Memory B cell (primary cell): ENCODE measurements around the gene IL1B.
A peak's percentile ranks its signal among the peaks of the same experiment; 100 is the strongest.
"Not testable (repeated sequence)": the region's sequence is repeated elsewhere in the genome, so short reads cannot be mapped to it uniquely, and the experiment has no call there.

ENCODE experiments used
- ATAC-seq: fragments of 150-1000 bp; cut with Tn5 transposase; 2 replicates; pipeline ENCODE4 v1.10.0; 2021; ENCODE audit warnings: low read depth, mild to moderate bottlenecking, moderate library complexity
- DNase-seq, 2 donors: peaks; one replicate each; pipeline ENCODE4 v3.0.0; 2022; ENCODE audit warnings: low spot score in 2 of 2
- H3K27ac Mint-ChIP-seq: one replicate; pipeline ENCODE4 v1.8.0; 2022; ENCODE audit warnings: mild to moderate bottlenecking, moderate library complexity, mixed read lengths
- H3K27me3 Mint-ChIP-seq: one replicate; pipeline ENCODE4 v1.8.0; 2022; ENCODE audit warnings: mixed read lengths
- H3K36me3 Mint-ChIP-seq: one replicate; pipeline ENCODE4 v1.8.0; 2022; ENCODE audit warnings: mild to moderate bottlenecking, mixed read lengths
- H3K4me1 Mint-ChIP-seq: one replicate; pipeline ENCODE4 v1.8.0; 2022; ENCODE audit warnings: mixed read lengths
- H3K4me3 Mint-ChIP-seq: one replicate; pipeline ENCODE4 v1.8.0; 2022; ENCODE audit warnings: mild to moderate bottlenecking, moderate library complexity, mixed read lengths
- H3K9me3 Mint-ChIP-seq: one replicate; pipeline ENCODE4 v1.8.0; 2022; ENCODE audit warnings: mixed read lengths

IL1B gene

GRCh38 chr2:112839407-112840067, 3.0 kb upstream of the IL1B start:
- DNase-seq (no peak), ATAC-seq (peak; percentile 46)
- H3K4me3 Mint-ChIP-seq: no peak overlapping the region
- no peaks in the 10 kb centered on the region for H3K9me3 Mint-ChIP-seq
- H3K27me3 Mint-ChIP-seq: no peaks in the 10 kb centered on the region
- H3K27ac Mint-ChIP-seq: no peak overlapping the region
- no peaks in the 10 kb centered on the region for H3K36me3 Mint-ChIP-seq
- H3K4me1 Mint-ChIP-seq: peaks cover 48% of the 10 kb centered on the region

DNA sequence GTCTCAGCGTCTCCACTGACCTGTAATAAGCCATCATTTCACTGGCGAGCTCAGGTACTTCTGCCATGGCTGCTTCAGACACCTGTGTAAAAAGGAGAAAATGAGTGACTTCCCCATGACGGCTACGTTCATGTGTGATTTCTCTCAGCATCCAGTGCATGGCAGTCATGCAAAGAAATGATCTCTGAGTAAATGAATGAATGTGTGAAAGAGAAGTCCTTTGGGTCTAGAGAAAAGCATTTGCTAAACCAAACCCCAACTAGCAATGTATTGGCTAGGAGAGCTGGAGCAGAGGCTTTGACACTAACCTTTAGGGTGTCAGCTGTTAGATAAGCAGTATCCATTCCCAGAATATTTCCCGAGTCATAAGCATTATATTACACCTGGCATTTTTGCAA, 417 bp downstream of the IL1B start:
- Mint-ChIP-seq H3K36me3 (peaks cover 1% of the 10 kb centered on the region), H3K27ac (peak overlapping the region; percentile 37), H3K4me3 (peak overlapping the region; percentile 7), H3K9me3 (no peaks in the 10 kb centered on the region), H3K27me3 (no peaks in the 10 kb centered on the region), H3K4me1 (peaks cover 39% of the 10 kb centered on the region)
- ATAC-seq (peak; percentile 25), DNase-seq (no peak)

DNA sequence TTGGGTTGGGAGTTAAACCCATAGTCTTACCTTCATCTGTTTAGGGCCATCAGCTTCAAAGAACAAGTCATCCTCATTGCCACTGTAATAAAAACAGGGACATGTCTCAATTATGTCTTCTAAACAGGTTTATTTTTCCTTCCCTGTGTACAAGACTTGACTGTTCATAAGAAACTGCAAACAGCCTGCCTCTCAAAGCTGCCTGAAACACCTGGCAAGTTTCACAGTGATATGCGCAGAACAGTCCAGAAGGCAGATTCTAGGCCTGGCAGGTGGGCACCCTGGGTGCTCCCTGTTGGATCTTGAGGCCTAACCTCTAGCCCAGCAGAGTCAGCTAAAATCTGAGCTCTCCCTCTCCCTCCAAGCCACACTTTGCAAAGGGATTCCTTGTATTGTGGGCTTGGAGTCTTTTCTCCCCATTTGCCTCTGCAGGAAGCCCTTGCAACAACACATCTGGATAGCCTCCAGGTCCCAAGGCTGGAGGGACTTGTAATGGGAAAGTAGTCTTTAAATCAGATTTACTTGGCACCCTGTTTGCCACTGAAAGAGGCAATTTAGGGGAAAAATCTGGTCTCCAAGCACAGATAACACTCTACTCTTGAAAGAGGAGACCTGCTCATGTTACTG, 930 bp downstream of the IL1B start:
- DNase-seq: no peak
- Mint-ChIP-seq H3K4me3 (no peak overlapping the region), H3K27ac (no peak overlapping the region), H3K4me1 (peaks cover 37% of the 10 kb centered on the region), H3K27me3 (no peaks in the 10 kb centered on the region), H3K36me3 (peaks cover 1% of the 10 kb centered on the region), H3K9me3 (no peaks in the 10 kb centered on the region)
- ATAC-seq: no peak

DNA sequence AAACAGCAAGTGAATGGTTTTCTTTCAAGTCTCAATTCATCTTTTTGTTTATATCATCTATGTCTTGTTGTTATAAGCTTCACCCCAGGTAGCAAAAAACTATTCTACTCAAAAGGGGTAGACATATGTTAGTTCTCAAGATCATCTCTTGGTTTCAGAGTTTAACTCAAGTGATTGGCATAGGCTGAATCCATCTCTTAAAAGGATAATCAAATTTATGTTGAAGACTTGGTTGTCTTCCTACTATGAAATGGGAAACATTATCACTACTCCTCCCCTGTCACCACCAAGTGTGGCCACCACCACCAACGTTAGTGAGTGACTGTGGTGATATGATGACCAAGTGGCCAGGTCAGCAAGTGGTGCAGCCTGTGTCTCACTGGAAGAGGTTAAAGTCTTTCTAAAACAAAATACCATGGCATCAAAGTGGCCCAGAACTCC, 1.5 kb downstream of the IL1B start:
- Mint-ChIP-seq H3K9me3 (no peaks in the 10 kb centered on the region), H3K36me3 (peaks cover 1% of the 10 kb centered on the region), H3K4me3 (no peak overlapping the region), H3K27me3 (no peaks in the 10 kb centered on the region), H3K4me1 (peaks cover 34% of the 10 kb centered on the region), H3K27ac (no peak overlapping the region)
- DNase-seq (no peak), ATAC-seq (no peak)

DNA sequence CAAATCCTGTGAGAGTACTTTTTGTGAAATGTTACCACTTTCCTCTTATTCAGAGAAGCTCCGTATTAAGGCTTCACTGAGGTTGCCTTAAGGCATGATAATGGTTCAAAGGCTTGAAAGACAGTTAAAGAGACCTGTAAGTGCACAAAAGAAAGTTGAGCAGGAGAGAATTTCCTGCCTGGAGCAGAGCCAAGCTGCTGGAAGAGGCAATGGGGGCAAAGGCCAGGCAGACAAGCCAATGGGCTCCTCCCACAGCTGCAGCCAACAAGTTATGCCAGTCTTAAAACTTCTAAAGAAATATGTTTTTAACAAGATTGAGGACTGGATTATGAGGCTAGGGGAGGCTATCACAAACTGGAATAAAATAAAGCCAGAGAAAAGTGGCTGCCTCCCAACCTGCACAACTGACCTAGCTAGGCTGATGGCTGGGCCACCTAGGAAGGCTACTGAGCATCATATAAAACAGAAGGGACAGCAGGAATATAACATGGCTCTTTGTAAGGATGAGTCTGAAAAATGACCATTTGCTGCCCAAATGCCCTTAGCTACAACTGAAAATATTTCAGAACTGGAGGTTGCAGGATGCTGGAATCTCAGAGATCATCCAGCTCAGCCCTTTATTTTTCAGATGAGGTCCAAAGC, 2.1 kb downstream of the IL1B start:
- Mint-ChIP-seq H3K27ac (no peak overlapping the region), H3K9me3 (no peaks in the 10 kb centered on the region), H3K27me3 (no peaks in the 10 kb centered on the region), H3K36me3 (peaks cover 1% of the 10 kb centered on the region), H3K4me1 (peaks cover 28% of the 10 kb centered on the region), H3K4me3 (no peak overlapping the region)
- DNase-seq: no peak
- no peak for ATAC-seq

DNA sequence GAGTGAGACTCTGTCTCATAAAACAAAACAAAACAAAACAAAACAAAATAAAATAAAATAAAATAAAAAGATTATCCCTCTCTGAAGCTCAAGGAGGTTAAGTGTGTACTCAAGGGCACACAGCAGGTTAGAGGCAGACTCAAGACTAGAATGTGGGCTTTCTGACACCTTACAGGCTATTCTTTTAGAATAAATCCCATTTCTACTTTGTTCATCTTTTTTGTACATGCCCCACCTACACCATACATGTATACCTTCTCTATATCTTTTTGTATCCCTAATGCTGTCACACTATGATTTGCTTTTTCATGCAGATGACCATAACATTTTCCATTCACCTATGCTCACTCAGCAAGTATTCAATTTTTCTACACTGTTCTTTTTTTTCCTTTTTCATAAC, 2.6 kb downstream of the IL1B start:
- DNase-seq: no peak
- H3K4me3 Mint-ChIP-seq: no peak overlapping the region
- ATAC-seq: no peak
- peaks cover 23% of the 10 kb centered on the region for H3K4me1 Mint-ChIP-seq
- no peak overlapping the region for H3K27ac Mint-ChIP-seq
- peaks cover 3% of the 10 kb centered on the region for H3K27me3 Mint-ChIP-seq
- H3K9me3 Mint-ChIP-seq: no peaks in the 10 kb centered on the region
- H3K36me3 Mint-ChIP-seq: peaks cover 1% of the 10 kb centered on the region

GRCh38 chr2:112833639-112833931, 3.0 kb downstream of the IL1B start:
- H3K4me1 Mint-ChIP-seq: peaks cover 19% of the 10 kb centered on the region
- not testable (repeated sequence) for H3K36me3 Mint-ChIP-seq, H3K27me3 Mint-ChIP-seq, H3K27ac Mint-ChIP-seq, DNase-seq, H3K9me3 Mint-ChIP-seq, H3K4me3 Mint-ChIP-seq, ATAC-seq

DNA sequence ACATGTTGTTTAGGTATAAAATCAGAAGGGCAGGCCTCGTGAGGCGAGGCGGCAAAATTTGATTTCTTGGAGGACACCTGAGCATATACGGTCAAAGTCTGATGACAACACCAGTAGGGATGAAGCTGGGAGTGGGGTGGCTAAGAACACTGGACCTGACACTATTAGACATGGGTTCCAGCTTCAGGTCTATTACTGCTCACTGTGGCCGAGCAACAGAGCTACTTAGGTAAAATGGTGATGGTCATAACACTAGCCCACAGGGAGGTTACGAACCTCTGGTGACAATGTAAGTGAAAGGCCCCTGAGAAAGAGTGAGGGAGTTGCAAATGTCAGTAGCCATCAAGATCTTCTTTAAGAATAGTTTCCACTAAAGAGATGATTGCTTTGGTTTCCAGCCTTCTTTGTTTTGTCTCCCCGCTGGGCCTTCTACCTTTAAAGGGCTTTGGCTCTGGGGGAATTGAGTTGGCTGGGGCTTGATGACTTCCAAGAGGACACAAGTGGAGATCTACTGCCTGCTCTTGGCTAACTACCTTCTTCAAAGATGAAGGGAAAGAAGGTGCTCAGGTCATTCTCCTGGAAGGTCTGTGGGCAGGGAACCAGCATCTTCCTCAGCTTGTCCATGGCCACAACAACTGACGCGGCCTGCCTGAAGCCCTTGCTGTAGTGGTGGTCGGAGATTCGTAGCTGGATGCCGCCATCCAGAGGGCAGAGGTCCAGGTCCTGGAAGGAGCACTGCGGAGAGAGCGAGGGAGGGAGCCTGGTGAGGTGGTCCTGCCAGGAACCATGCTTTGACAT, 3.5 kb downstream of the IL1B start:
- Mint-ChIP-seq H3K9me3 (no peaks in the 10 kb centered on the region), H3K4me3 (no peak overlapping the region), H3K27ac (no peak overlapping the region), H3K27me3 (peaks cover 3% of the 10 kb centered on the region), H3K36me3 (peaks cover 1% of the 10 kb centered on the region), H3K4me1 (peaks cover 17% of the 10 kb centered on the region)
- DNase-seq (no peak), ATAC-seq (no peak)

DNA sequence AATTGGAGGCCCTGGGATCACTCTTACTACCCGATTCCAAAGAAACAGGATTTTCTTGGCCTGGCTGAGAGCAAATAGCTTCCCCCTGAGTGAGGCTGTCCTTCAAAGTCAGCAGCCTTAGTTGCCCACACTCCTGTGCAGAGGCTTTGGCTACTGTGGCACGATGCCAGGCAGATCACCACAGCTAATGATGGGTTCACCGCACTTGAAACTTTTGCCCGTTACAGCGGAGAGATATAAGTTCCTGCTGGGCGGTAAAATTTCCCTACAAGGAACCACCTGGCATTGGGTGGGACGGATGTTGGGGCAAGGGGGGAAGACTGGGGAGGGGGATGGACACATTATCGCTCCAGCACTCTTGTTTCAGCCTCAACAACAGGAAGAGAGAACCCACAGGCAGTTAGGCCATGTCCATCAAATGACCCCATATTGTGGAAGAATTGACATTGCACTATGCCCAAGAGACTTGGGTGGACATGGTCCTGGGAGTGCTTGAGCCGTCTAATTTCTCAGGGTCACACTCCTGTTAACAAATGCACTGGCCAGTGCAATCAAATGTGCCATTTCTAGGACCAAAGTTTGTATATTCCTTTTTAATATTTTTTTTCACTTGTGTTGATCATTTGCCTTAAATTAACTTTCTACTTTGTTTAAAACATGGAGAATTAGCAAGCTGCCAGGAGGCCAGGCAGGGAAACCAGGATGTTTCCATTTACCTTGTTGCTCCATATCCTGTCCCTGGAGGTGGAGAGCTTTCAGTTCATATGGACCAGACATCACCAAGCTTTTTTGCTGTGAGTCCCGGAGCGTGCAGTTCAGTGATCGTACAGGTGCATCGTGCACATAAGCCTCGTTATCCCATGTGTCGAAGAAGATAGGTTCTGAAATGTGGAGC, 4.4 kb downstream of the IL1B start:
- Mint-ChIP-seq H3K4me1 (peaks cover 17% of the 10 kb centered on the region), H3K4me3 (no peak overlapping the region), H3K9me3 (no peaks in the 10 kb centered on the region), H3K27ac (no peak overlapping the region), H3K27me3 (peaks cover 3% of the 10 kb centered on the region), H3K36me3 (peaks cover 1% of the 10 kb centered on the region)
- peak; percentile 21 for ATAC-seq
- no peak for DNase-seq

GRCh38 chr2:112831513-112831845, 5.1 kb downstream of the IL1B start:
- H3K36me3 Mint-ChIP-seq: peaks cover 1% of the 10 kb centered on the region
- ATAC-seq: no peak
- H3K4me3 Mint-ChIP-seq: no peak overlapping the region
- H3K27me3 Mint-ChIP-seq: peaks cover 3% of the 10 kb centered on the region
- H3K4me1 Mint-ChIP-seq: peaks cover 13% of the 10 kb centered on the region
- no peaks in the 10 kb centered on the region for H3K9me3 Mint-ChIP-seq
- no peak overlapping the region for H3K27ac Mint-ChIP-seq
- no peak for DNase-seq

DNA sequence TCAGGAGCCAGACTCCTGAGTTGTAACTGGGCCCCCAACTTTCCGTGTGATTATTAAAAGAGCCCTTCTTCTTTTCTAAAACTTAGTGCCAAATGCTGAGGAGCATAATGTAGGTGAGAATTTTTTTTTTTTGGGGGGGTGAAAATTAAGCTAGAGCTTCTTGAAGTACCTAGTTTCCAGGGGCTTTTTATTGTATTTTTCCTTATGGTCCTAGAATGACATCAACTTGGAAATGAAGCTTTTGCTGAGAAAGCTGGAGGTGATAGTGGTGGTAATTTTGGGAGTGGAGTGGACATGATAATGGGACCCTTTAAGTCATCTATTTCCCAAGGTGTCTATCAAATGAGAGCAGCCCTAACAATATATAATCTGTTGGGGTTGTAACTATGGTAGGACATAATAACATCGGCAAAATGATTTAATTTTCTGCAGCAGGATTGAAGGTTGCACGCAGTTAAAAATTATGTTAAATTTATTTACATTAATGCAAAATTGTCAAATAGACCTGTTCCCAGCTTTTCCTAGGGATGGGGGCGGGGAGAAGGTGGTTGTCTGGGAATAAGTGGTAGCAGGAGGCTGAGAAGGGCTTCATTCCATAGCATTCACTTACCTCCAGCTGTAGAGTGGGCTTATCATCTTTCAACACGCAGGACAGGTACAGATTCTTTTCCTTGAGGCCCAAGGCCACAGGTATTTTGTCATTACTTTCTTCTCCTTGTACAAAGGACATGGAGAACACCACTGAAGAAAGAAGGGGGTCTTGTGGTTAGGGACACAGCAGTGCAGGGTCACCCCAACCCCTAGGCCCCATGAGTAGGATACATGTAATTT, 5.7 kb downstream of the IL1B start:
- peaks cover 1% of the 10 kb centered on the region for H3K36me3 Mint-ChIP-seq
- no peaks in the 10 kb centered on the region for H3K9me3 Mint-ChIP-seq
- no peak overlapping the region for H3K4me3 Mint-ChIP-seq
- H3K27ac Mint-ChIP-seq: no peak overlapping the region
- H3K4me1 Mint-ChIP-seq: peaks cover 8% of the 10 kb centered on the region
- DNase-seq: no peak
- ATAC-seq: no peak
- peaks cover 3% of the 10 kb centered on the region for H3K27me3 Mint-ChIP-seq

- H3K27me3 Mint-ChIP-seq: peaks cover 3% of the 10 kb centered on the region
- ATAC-seq (no peak), DNase-seq (no peak)
- H3K4me1 Mint-ChIP-seq: peaks cover 8% of the 10 kb centered on the region
- no peaks in the 10 kb centered on the region for H3K9me3 Mint-ChIP-seq
- no peak overlapping the region for H3K27ac Mint-ChIP-seq
- peaks cover 1% of the 10 kb centered on the region for H3K36me3 Mint-ChIP-seq
- H3K4me3 Mint-ChIP-seq: no peak overlapping the region
Observed at GRCh38 chr2:112829961-112830681, 6.5 kb downstream of the IL1B start.
